Activated CD8-positive, alpha-beta T cell treated with anti-CD3 and anti-CD28 coated beads for 36 hours (primary cell): ENCODE results near the gene SNX27. TPM values are rescaled to one million over a fixed set of nuclear protein-coding genes. Genes with fewer than 3 reads are reported as not detected.

Experiments used
- ATAC-seq: fragments of 200-7000 bp; cut with Tn5 transposase; one replicate; pipeline ENCODE4 v1.10.0; 2021; ENCODE audit warnings: mild to moderate bottlenecking, moderate library complexity
- CTCF ChIA-PET: fragments of 350-600 bp; sonication (Branson Sonifier 250); formaldehyde crosslinking; loops from one replicate; lab custom pipeline; 2021; ENCODE audit warnings: antibody characterized with exemption; lab: Charles Lee
- POLR2A ChIA-PET: fragments of 350-600 bp; sonication (Branson Sonifier 250); formaldehyde crosslinking; loops from one replicate; lab custom pipeline; 2021; ENCODE audit warnings: antibody characterized with exemption; lab: Charles Lee
- DNase-seq: peaks from one replicate; pipeline ENCODE4 v3.0.0-alpha.2; 2020
- H3K27ac Mint-ChIP-seq: one replicate; pipeline ENCODE4 v1.8.0; 2021; ENCODE audit warnings: mild to moderate bottlenecking, mixed read lengths
- H3K27me3 Mint-ChIP-seq: one replicate; pipeline ENCODE4 v1.8.0; 2021; ENCODE audit warnings: mixed read lengths
- H3K36me3 Mint-ChIP-seq: one replicate; pipeline ENCODE4 v1.8.0; 2021; ENCODE audit warnings: low read depth, mixed read lengths
- H3K4me1 Mint-ChIP-seq: one replicate; pipeline ENCODE4 v1.8.0; 2021; ENCODE audit warnings: low read depth, mixed read lengths
- H3K4me3 Mint-ChIP-seq: one replicate; pipeline ENCODE4 v1.8.0; 2021; ENCODE audit warnings: mild to moderate bottlenecking, moderate library complexity, mixed read lengths
- H3K9me3 Mint-ChIP-seq: one replicate; pipeline ENCODE4 v1.8.0; 2021; ENCODE audit warnings: mixed read lengths
- CTCF ChIP-seq: fragments of 200-600 bp; IDR thresholded peaks from one replicate; pipeline ENCODE4 v1.8.0; 2022; ENCODE audit warnings: antibody characterized with exemption, mild to moderate bottlenecking
- intact Hi-C: fragments of 100-400 bp; cut with micrococcal nuclease; formaldehyde crosslinking; loops from one replicate; pipeline ENCODE4 v1.10.0; 2022
- total RNA-seq, 2 experiments: library from RNA; stranded (reverse); gene quantifications; one replicate each; pipeline ENCODE4 v1.2.3, GENCODE V29; 2021

SNX27 gene
- total RNA-seq, 2 experiments from 2014 or later: 27.2 to 29.5 TPM

GRCh38 chr1:151711044-151711800 is 99.4 kb downstream of the SNX27 start:
- Mint-ChIP-seq H3K4me1 (no peaks in the 10 kb centered on the region), H3K4me3 (no peak overlapping the region), H3K9me3 (no peaks in the 10 kb centered on the region), H3K36me3 (no peaks in the 10 kb centered on the region), H3K27ac (no peak overlapping the region), H3K27me3 (peaks cover 15% of the 10 kb centered on the region)
- DNase-seq (no peak), ATAC-seq (no peak)
- TF ChIP-seq CTCF: no peak
- ChIA-PET POLR2A (no interaction called here), CTCF (no interaction called here)
- intact Hi-C loops: no loop called here

- Mint-ChIP-seq H3K4me1 (peaks cover 2% of the 10 kb centered on the region), H3K36me3 (no peaks in the 10 kb centered on the region), H3K27ac (no peak overlapping the region), H3K9me3 (no peaks in the 10 kb centered on the region), H3K27me3 (peaks cover 18% of the 10 kb centered on the region), H3K4me3 (no peak overlapping the region)
- TF ChIP-seq CTCF: no peak
- DNase-seq (no peak), ATAC-seq (no peak)
- intact Hi-C loops: no loop called here
- CTCF ChIA-PET: no interaction called here
- POLR2A ChIA-PET: interaction anchor here (0.5 kb wide), 1 partner anchor 304 kb away, joined by 3 read pairs; no protein-coding TSS in a partner anchor
These were observed 100.1 kb downstream of the SNX27 start for GRCh38 chr1:151711951-151712350.

- intact Hi-C loops: no loop called here
- no peak for DNase-seq
- H3K36me3 Mint-ChIP-seq: no peaks in the 10 kb centered on the region
- ChIA-PET POLR2A (no interaction called here), CTCF (no interaction called here)
- H3K4me3 Mint-ChIP-seq: no peak overlapping the region
- TF ChIP-seq CTCF: no peak
- H3K9me3 Mint-ChIP-seq: no peaks in the 10 kb centered on the region
- no peak overlapping the region for H3K27ac Mint-ChIP-seq
- ATAC-seq: no peak
- peaks cover 5% of the 10 kb centered on the region for H3K4me1 Mint-ChIP-seq
- peaks cover 29% of the 10 kb centered on the region for H3K27me3 Mint-ChIP-seq
These were observed 101.2 kb downstream of the SNX27 start for GRCh38 chr1:151713044-151713443.

GRCh38 chr1:151713874-151714273 is 102.0 kb downstream of the SNX27 start:
- peaks cover 36% of the 10 kb centered on the region for H3K27me3 Mint-ChIP-seq
- CTCF ChIA-PET: no interaction called here
- DNase-seq: no peak
- H3K4me3 Mint-ChIP-seq: no peak overlapping the region
- H3K9me3 Mint-ChIP-seq: no peaks in the 10 kb centered on the region
- no peaks in the 10 kb centered on the region for H3K36me3 Mint-ChIP-seq
- POLR2A ChIA-PET: no interaction called here
- H3K27ac Mint-ChIP-seq: no peak overlapping the region
- no peak for ATAC-seq
- intact Hi-C loops: no loop called here
- no peak for TF ChIP-seq CTCF
- peaks cover 5% of the 10 kb centered on the region for H3K4me1 Mint-ChIP-seq
